Measurements from ENCODE around the gene DBF4B. TPM values are rescaled to one million over a fixed set of nuclear protein-coding genes. Genes with fewer than 3 reads are reported as not detected.

Gene DBF4B
- total RNA-seq = 2.5 and 4.3 TPM in 2 replicates

GRCh38 chr17:44708401-44709263 is at the start of gene DBF4B:
Gene DBF4B, plus strand, starts transcription at chr17:44708665. Its CDS starts 156 bp downstream, at chr17:44708821.

GRCh38 chr17:44689477-44690217 is 18.8 kb upstream of the DBF4B start, which contains the start of gene CCDC43:
Gene CCDC43, minus strand, starts transcription at chr17:44689776. Its CDS starts 23 bp downstream, at chr17:44689753.

GRCh38 chr17:44758414-44759085 is 50.1 kb downstream of the DBF4B start, which contains the start of gene ADAM11:
Gene ADAM11, plus strand, starts transcription at chr17:44758988. Its CDS starts 212 bp downstream, at chr17:44759200.

Small RNA genes lying within 50 kb of the gene (small RNA-seq; reads per million reads assigned to genes)
- not detected for gene RN7SL819P

Other genes with a start within 250 kb of the DBF4B start
- gene GPATCH8, start 205.3 kb upstream of the DBF4B start, total RNA-seq = 22.6 and 28.7 TPM in 2 replicates
- 11.8 and 13.7 TPM in 2 replicates for gene FZD2, start 151.2 kb upstream of the DBF4B start, total RNA-seq
- gene MEIOC, start 52.2 kb upstream of the DBF4B start, total RNA-seq = under 0.01 and 0.11 TPM in 2 replicates
- 23.9 and 27.5 TPM in 2 replicates for gene CCDC43, start 18.9 kb upstream of the DBF4B start, total RNA-seq
- 2.6 and 6.3 TPM in 2 replicates for gene ADAM11, start 50.3 kb downstream of the DBF4B start, total RNA-seq
- 9.3 and 10.6 TPM in 2 replicates for gene GJC1, start 121.6 kb downstream of the DBF4B start, total RNA-seq
- gene HIGD1B, start 139.2 kb downstream of the DBF4B start, total RNA-seq = not detected in 2 replicates
- 75.8 and 92.3 TPM in 2 replicates for gene EFTUD2, start 190.8 kb downstream of the DBF4B start, total RNA-seq
- under 0.01 and 0.11 TPM in 2 replicates for gene GFAP, start 206.8 kb downstream of the DBF4B start, total RNA-seq
- 1.7 and 2.4 TPM in 2 replicates for gene KIF18B, start 239.1 kb downstream of the DBF4B start, total RNA-seq